HepG2 (cell line): ENCODE results near the gene PXMP4. TPM values are rescaled to one million over a fixed set of nuclear protein-coding genes. Genes with fewer than 3 reads are reported as not detected.

ENCODE experiments used
- ADNP ChIP-seq: sonication (generic); formaldehyde crosslinking; IDR thresholded peaks from 2 replicates; pipeline ENCODE4 v1.4.0; 2020; ENCODE audit warnings: missing genetic modification reagents
- AGO2 ChIP-seq: fragments of 200-400 bp; formaldehyde crosslinking; optimal IDR thresholded peaks from 2 replicates; pipeline ENCODE3; 2017; ENCODE audit warnings: mild to moderate bottlenecking, low read depth, low read length, moderate library complexity
- DR1 ChIP-seq: sonication (generic); formaldehyde crosslinking; IDR thresholded peaks from 2 replicates; pipeline ENCODE4 v1.8.0; 2021; ENCODE audit warnings: mild to moderate bottlenecking, missing genetic modification reagents, inconsistent platforms
- IRF2 ChIP-seq: IDR thresholded peaks from 2 replicates; pipeline ENCODE4 v1.6.1; 2018; ENCODE audit warnings: missing genetic modification reagents, missing compliant biosample characterization
- KLF16 ChIP-seq, 2 experiments: sonication (generic) in 1 of 2; formaldehyde crosslinking in 1 of 2; IDR thresholded peaks; 2 replicates each; pipeline versions ENCODE4 v1.6.1 to v1.8.0; 2016 to 2023; ENCODE audit warnings: missing genetic modification reagents in 2 of 2, missing compliant biosample characterization in 1 of 2
- KMT2B ChIP-seq: IDR thresholded peaks from 2 replicates; pipeline ENCODE4 v1.6.1; 2016; ENCODE audit warnings: missing genetic modification reagents, missing compliant biosample characterization
- NFATC3 ChIP-seq: sonication (generic); formaldehyde crosslinking; IDR thresholded peaks from 2 replicates; pipeline ENCODE4 v1.5.1; 2020; ENCODE audit warnings: mild to moderate bottlenecking, missing genetic modification reagents
- SALL1 ChIP-seq: sonication (generic); formaldehyde crosslinking; IDR thresholded peaks from 2 replicates; pipeline ENCODE4 v1.8.0; 2022; ENCODE audit warnings: mild to moderate bottlenecking, missing genetic modification reagents
- SCMH1 ChIP-seq: sonication (generic); formaldehyde crosslinking; IDR thresholded peaks from 2 replicates; pipeline ENCODE4 v1.9.0; 2021; ENCODE audit warnings: missing genetic modification reagents, mild to moderate bottlenecking, borderline replicate concordance
- TBL1XR1 ChIP-seq: fragments of 150-350 bp; IDR thresholded peaks from 2 replicates; pipeline ENCODE4 v1.6.1; 2014; ENCODE audit warnings: borderline replicate concordance, low read length; ENCODE audit not compliant: partially characterized antibody
- TBX2 ChIP-seq: sonication (generic); formaldehyde crosslinking; IDR thresholded peaks from 2 replicates; pipeline ENCODE4 v1.5.0; 2020; ENCODE audit warnings: missing genetic modification reagents, mild to moderate bottlenecking, borderline replicate concordance
- YEATS2 ChIP-seq: sonication (generic); formaldehyde crosslinking; IDR thresholded peaks from 2 replicates; pipeline ENCODE4 v1.4.0; 2020; ENCODE audit warnings: missing genetic modification reagents, borderline replicate concordance
- ZFP82 ChIP-seq: sonication (generic); formaldehyde crosslinking; IDR thresholded peaks from 2 replicates; pipeline ENCODE4 v1.5.1; 2020; ENCODE audit warnings: mild to moderate bottlenecking, missing genetic modification reagents, borderline replicate concordance
- ZMYM4 ChIP-seq: sonication (generic); formaldehyde crosslinking; IDR thresholded peaks from 2 replicates; pipeline ENCODE4 v1.8.1; 2023; ENCODE audit warnings: mild to moderate bottlenecking, missing genetic modification reagents
- ZNF317 ChIP-seq: sonication (generic); formaldehyde crosslinking; IDR thresholded peaks from 2 replicates; pipeline ENCODE4 v1.5.0; 2020; ENCODE audit warnings: mild to moderate bottlenecking, missing genetic modification reagents
- ZNF546 ChIP-seq: sonication (generic); formaldehyde crosslinking; conservative IDR thresholded peaks from 2 replicates; pipeline ENCODE4 v1.8.1; 2023; ENCODE audit warnings: mild to moderate bottlenecking, missing genetic modification reagents
- ZNF567 ChIP-seq: sonication (generic); formaldehyde crosslinking; IDR thresholded peaks from 2 replicates; pipeline ENCODE4 v1.8.1; 2023; ENCODE audit warnings: mild to moderate bottlenecking, missing genetic modification reagents, borderline replicate concordance
- ZNF569 ChIP-seq: sonication (generic); formaldehyde crosslinking; IDR thresholded peaks from 2 replicates; pipeline ENCODE4 v1.5.0; 2020; ENCODE audit warnings: mild to moderate bottlenecking, missing genetic modification reagents, moderate library complexity, borderline replicate concordance
- ZNF703 ChIP-seq: sonication (generic); formaldehyde crosslinking; IDR thresholded peaks from 2 replicates; pipeline ENCODE4 v1.5.1; 2020; ENCODE audit warnings: missing genetic modification reagents, mild to moderate bottlenecking, moderate library complexity, borderline replicate concordance
- ZNF83 ChIP-seq: sonication (generic); formaldehyde crosslinking; IDR thresholded peaks from 2 replicates; pipeline ENCODE4 v1.4.0; 2020; ENCODE audit warnings: missing genetic modification reagents, mild to moderate bottlenecking, borderline replicate concordance
- polyA plus RNA-seq, 8 experiments: library from polyadenylated mRNA; depleted of rRNA in 3 of 8; stranded (reverse) in 7 of 8; unstranded in 1 of 8; fragments of >200 nt; fragmentation: Illumina TruSeq in 4 of 8; extraction: Trizol in 4 of 8; gene quantifications; 2 replicates each; pipeline versions ENCODE4 v1.2.1 to v1.2.3, GENCODE V29; 2011 to 2016; ENCODE audit warnings: low read depth in 4 of 8, missing spikeins in 1 of 8, mixed read lengths in 1 of 8; ENCODE audit not compliant: insufficient read depth in 1 of 8
- total RNA-seq, 5 experiments: library from RNA; depleted of rRNA; stranded (reverse); fragments of >200 nt; fragmentation: Illumina TruSeq; extraction: Trizol; gene quantifications; 2 replicates each; pipeline ENCODE4 v1.2.3, GENCODE V29; 2016; ENCODE audit warnings: low read depth in 1 of 5
- TF ChIP-seq, protein P1 (sequence below): sonication (generic); formaldehyde crosslinking; IDR thresholded peaks from 2 replicates; pipeline ENCODE4 v1.4.0; 2020; ENCODE audit warnings: low read depth, missing genetic modification reagents
- TF ChIP-seq, protein P2 (sequence below): sonication (generic); formaldehyde crosslinking; conservative IDR thresholded peaks from 2 replicates; pipeline ENCODE4 v1.8.0; 2022; ENCODE audit warnings: mild to moderate bottlenecking, moderate library complexity, missing genetic modification reagents
- TF ChIP-seq, protein P3 (sequence below): sonication (generic); formaldehyde crosslinking; IDR thresholded peaks from 2 replicates; pipeline ENCODE4 v1.5.0; 2020; ENCODE audit warnings: missing genetic modification reagents
- TF ChIP-seq, protein P4 (sequence below): sonication (generic); formaldehyde crosslinking; IDR thresholded peaks from 2 replicates; pipeline ENCODE4 v1.8.1; 2023; ENCODE audit warnings: mild to moderate bottlenecking, missing genetic modification reagents, borderline replicate concordance

Gene PXMP4
- total and polyA plus RNA-seq, 2 of the 13 experiments (the other 11 are each of a cell fraction or from before 2014, with no cell fraction given): not detected

DNA sequence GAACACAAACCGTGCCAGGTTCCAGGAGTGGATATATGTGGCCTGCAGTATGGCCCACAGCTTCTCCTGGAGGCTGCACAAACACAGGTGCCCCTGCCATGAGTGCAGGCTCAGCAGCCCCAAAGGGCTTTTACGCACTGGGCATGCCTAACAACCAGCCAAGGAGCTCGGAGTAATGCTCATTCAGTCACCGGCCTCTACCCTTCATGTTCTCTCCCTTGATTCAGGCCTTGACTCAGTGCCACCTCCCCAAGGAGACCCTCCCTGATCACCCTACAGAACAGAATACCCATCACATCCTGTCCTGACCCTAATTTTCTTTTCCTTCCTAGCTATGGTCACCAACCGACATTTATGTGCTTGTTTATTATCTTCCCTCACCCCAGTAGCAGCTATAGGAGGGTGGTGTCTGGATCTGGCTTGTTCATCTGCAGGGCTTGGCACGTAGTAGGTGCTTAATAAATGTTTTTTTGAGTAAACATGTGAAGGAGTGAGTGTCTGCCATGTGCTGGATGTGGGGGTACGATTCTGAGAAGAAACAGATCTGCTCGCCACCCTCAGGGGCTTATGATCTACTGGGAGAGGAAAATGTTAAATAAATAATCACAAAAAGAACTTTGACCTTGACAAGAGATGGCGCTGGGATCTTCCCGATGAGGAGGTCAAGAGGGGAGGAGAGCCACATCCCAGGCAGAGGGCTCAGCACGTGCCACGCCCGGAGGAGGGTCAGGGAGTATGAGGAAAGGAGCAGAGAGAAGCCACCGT, 9.2 kb downstream of the PXMP4 start (continued):
- TF ChIP-seq SCMH1 (CRISPR knock-in tag): no peak
- TF ChIP-seq YEATS2 (CRISPR knock-in tag): no peak
- TF ChIP-seq TBL1XR1: no peak
- no peak for TF ChIP-seq ZFP82 (CRISPR knock-in tag)
- TF ChIP-seq IRF2 (CRISPR knock-in tag): no peak; the same call in 1 of the 2 replicates
- no peak for TF ChIP-seq KMT2B (CRISPR knock-in tag)
- TF ChIP-seq, protein P1, sequence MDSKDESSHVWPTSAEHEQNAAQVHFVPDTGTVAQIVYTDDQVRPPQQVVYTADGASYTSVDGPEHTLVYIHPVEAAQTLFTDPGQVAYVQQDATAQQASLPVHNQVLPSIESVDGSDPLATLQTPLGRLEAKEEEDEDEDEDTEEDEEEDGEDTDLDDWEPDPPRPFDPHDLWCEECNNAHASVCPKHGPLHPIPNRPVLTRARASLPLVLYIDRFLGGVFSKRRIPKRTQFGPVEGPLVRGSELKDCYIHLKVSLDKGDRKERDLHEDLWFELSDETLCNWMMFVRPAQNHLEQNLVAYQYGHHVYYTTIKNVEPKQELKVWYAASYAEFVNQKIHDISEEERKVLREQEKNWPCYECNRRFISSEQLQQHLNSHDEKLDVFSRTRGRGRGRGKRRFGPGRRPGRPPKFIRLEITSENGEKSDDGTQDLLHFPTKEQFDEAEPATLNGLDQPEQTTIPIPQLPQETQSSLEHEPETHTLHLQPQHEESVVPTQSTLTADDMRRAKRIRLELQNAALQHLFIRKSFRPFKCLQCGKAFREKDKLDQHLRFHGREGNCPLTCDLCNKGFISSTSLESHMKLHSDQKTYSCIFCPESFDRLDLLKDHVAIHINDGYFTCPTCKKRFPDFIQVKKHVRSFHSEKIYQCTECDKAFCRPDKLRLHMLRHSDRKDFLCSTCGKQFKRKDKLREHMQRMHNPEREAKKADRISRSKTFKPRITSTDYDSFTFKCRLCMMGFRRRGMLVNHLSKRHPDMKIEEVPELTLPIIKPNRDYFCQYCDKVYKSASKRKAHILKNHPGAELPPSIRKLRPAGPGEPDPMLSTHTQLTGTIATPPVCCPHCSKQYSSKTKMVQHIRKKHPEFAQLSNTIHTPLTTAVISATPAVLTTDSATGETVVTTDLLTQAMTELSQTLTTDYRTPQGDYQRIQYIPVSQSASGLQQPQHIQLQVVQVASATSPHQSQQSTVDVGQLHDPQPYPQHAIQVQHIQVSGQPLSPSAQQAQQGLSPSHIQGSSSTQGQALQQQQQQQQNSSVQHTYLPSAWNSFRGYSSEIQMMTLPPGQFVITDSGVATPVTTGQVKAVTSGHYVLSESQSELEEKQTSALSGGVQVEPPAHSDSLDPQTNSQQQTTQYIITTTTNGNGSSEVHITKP: no peak
- TF ChIP-seq TBX2 (CRISPR knock-in tag): peak; percentile 66; the same call in 1 of the 2 replicates
- no peak for TF ChIP-seq NFATC3
- TF ChIP-seq ZNF567 (CRISPR knock-in tag): no peak
- TF ChIP-seq ZNF703: no peak
- TF ChIP-seq DR1 (CRISPR knock-in tag): no peak
- no peak for TF ChIP-seq KLF16 (CRISPR knock-in tag; IDR thresholded peaks at IDR 0.05)
- no peak for TF ChIP-seq ZNF569 (CRISPR knock-in tag)
- TF ChIP-seq ZNF546 (CRISPR knock-in tag): no peak
- no peak for TF ChIP-seq ZNF83 (CRISPR knock-in tag)
- TF ChIP-seq, protein P2, sequence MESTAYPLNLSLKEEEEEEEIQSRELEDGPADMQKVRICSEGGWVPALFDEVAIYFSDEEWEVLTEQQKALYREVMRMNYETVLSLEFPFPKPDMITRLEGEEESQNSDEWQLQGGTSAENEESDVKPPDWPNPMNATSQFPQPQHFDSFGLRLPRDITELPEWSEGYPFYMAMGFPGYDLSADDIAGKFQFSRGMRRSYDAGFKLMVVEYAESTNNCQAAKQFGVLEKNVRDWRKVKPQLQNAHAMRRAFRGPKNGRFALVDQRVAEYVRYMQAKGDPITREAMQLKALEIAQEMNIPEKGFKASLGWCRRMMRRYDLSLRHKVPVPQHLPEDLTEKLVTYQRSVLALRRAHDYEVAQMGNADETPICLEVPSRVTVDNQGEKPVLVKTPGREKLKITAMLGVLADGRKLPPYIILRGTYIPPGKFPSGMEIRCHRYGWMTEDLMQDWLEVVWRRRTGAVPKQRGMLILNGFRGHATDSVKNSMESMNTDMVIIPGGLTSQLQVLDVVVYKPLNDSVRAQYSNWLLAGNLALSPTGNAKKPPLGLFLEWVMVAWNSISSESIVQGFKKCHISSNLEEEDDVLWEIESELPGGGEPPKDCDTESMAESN (CRISPR knock-in tag): no peak
- TF ChIP-seq, protein P3, sequence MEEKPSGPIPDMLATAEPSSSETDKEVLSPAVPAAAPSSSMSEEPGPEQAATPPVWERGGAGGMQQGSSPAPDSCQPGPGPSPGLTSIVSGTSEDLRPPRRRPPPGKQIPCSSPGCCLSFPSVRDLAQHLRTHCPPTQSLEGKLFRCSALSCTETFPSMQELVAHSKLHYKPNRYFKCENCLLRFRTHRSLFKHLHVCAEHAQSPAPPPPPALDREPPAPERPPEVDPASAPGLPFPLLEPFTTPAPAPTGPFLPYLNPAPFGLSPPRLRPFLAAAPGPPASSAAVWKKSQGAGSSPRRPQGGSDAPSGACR (CRISPR knock-in tag): no peak
- TF ChIP-seq, protein P4, sequence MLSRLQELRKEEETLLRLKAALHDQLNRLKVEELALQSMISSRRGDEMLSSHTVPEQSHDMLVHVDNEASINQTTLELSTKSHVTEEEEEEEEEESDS (CRISPR knock-in tag): no peak
- TF ChIP-seq ZNF317: no peak
- TF ChIP-seq ADNP (CRISPR knock-in tag): no peak
- TF ChIP-seq ZMYM4 (CRISPR knock-in tag): 0 out of 2 replicates have a peak, but pooled peaks have one; percentile 14
- no peak for TF ChIP-seq AGO2
- peak; percentile 89 for TF ChIP-seq SALL1 (CRISPR knock-in tag)
